ENCODE measurements around the gene AZGP1.

DNA sequence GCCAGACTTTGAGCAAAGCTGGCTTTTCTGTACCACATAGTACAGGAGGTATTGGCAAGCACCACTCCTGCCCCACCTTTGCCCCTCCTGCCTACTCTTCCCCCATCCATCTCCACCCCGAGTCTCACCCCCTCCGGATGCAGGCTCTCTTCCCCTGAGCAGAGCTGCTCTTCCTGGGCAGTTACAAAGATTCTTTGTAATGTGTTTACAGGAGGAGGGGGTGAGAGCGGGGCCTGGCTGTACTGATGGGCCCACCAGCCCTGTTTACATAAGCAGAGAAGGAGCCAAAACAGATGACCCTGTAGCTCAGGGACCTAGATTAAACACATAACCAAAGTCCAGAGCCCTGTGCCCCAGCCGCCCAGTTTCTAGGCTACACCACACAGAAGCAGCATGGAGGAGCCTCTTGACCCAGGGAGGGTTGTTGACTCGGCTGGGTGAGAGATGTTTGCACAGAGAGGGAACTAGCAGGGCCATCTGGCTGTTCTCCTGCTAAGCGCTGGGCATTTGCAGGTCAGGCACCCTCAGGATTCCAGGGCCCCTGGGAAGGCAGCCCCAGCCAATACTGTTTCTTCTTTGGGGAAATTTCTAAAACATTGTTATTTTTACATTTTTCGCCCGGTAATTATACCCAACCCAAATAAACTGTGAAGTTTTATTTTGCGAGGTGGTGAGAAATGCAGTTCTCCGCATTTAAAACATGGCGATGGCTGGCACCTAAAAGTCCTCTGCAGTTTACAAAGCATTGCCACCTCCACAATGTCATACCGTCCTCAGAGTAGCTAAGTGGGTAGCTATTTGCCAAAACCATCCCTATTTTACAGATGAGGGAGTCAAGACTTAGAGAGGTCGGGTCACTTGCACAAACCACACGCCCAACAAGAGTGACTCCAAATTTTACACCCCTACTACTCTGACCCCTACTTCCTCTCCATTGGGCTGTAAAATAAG is 28.2 kb upstream of the AZGP1 start:
- TF ChIP-seq CTCF (conservative IDR thresholded peaks at IDR 0.05; ENCODE audit: low read depth, low read length) = no peak
- TF ChIP-seq EZH2 (IDR thresholded peaks at IDR 0.05; ENCODE audit: borderline replicate concordance, low read depth, low read length, poor library complexity, severe bottlenecking) = no peak

Measured in A673 (cell line).